Subcutaneous adipose tissue (tissue), 4 donors: ENCODE results near the gene ABTB2. TPM values are rescaled to one million over a fixed set of nuclear protein-coding genes. Genes with fewer than 3 reads are reported as not detected.

Experiments
- total RNA-seq, 4 donors: library from RNA; depleted of rRNA; stranded (reverse); fragments of >200 nt; gene quantifications; one replicate each; pipeline ENCODE4 v1.1.0, GENCODE V29; 2016
- TF ChIP-seq, protein P1 (sequence below): fragments of 450-650 bp; IDR thresholded peaks from one replicate; pipeline ENCODE4 v1.5.1; 2016; ENCODE audit warnings: low read depth, mild to moderate bottlenecking, control low read depth, antibody characterized with exemption, moderate library complexity

The ABTB2 gene
- total RNA-seq, 4 donors from 2014 or later, result 0.88 to 1.9 (median 1.0) TPM

DNA sequence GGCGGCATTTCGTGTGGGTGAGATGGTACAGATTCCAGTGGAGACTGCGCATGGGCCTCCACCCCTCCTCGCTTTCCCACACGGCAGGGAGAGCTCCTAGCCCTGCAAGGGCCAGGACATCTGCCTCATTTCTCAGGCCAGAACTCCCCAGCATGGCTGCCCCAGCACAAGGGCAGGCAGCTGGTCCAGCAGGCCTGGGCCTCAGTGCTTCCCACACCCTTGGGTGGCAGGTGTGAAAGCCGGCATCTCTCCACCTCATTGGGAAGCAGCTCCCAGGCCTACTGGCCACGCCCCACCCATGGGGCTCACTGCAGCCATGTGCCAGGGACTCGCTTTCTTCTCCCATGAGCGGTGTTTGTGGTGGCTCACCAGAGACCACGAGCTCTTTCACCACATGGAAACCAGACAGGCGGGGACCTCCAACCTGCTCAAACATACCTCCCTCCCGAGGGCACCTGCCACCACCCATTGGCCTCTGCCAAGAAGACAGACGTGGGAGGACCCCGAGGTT is 173.2 kb downstream of the ABTB2 start:
- TF ChIP-seq, protein P1, sequence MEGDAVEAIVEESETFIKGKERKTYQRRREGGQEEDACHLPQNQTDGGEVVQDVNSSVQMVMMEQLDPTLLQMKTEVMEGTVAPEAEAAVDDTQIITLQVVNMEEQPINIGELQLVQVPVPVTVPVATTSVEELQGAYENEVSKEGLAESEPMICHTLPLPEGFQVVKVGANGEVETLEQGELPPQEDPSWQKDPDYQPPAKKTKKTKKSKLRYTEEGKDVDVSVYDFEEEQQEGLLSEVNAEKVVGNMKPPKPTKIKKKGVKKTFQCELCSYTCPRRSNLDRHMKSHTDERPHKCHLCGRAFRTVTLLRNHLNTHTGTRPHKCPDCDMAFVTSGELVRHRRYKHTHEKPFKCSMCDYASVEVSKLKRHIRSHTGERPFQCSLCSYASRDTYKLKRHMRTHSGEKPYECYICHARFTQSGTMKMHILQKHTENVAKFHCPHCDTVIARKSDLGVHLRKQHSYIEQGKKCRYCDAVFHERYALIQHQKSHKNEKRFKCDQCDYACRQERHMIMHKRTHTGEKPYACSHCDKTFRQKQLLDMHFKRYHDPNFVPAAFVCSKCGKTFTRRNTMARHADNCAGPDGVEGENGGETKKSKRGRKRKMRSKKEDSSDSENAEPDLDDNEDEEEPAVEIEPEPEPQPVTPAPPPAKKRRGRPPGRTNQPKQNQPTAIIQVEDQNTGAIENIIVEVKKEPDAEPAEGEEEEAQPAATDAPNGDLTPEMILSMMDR, result no peak

DNA sequence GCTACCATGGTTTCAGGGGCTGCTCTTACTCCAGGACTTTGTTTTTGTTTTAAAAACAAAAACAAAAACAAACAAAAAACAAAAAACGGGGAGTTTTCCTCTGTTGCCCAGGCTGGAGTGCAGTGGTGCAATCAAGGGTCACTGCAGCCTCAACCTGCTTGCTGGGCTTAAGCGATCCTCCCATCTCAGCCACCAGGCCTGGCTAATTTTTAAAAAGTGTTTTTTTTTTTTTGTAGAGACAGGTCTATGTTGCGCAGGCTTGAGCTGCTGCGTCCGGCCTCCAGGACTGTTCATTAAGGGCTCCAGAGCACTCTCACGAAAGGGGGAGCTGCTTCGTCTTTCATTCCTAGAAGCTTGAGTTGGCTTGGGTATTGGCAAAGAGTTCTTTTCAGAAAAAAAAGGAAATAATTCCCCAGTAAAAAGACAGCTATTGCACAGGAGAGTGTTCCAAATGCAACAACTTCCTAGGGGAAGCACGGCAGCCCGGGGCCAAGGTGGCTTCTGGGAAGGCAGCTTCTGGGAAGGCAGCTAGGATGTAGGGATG is 173.9 kb downstream of the ABTB2 start:
- TF ChIP-seq, protein P1, result no peak

DNA sequence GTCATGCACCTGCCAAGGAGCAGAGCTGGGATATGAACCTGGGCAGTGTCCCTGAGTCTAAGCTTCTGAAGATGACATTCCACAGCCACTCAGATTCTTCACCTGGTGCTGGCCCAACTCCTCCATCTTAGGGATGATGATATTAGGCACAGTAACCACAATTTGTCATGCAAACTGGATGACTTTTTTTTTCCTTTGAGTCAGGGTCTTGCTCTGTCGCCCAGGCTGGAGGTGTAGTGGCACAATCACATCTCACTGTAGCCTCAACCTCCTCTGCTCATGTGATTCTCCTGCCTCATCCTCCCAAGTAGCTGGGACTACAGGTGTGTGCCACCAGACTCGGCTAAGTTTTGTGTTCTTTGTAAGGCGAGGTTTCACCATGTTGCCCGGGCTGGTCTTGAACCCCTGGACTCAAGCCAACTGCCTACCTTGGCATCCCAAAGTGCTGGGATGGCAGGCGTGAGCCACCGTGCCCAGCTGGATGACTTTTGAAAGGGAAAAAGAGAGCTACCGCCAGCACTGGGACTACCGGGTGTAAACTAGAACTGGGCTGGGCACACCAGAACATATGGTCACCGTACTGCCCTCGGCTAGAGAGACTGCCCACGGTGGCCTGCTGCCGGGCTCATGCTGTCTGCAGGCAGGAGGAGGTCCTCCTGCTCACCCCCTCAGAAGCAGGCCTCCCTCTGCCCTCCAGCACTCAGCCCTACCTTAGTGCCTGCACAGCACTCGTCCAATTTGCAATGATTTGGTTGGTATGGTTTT is 174.7 kb downstream of the ABTB2 start:
- TF ChIP-seq, protein P1, result no peak

DNA sequence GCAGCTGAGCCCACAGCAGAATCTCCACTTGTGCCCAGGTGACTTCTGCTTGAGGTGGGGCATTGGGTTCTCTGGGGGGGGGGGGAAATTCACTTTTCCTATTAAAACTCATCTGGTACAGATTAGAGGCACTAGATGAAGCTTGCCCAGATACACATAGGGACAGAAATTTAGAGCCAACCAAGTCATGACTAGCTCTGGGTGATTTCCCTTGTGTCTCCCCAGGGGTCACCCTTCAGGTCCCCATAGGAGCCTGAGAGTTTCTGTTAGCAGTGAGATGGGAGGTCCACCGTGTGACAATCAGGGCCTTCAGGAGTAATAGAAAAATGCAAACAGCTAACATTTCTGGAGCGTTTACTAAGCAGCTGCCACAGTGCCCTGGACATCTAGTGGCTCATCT is 175.4 kb downstream of the ABTB2 start:
- TF ChIP-seq, protein P1, result no peak

DNA sequence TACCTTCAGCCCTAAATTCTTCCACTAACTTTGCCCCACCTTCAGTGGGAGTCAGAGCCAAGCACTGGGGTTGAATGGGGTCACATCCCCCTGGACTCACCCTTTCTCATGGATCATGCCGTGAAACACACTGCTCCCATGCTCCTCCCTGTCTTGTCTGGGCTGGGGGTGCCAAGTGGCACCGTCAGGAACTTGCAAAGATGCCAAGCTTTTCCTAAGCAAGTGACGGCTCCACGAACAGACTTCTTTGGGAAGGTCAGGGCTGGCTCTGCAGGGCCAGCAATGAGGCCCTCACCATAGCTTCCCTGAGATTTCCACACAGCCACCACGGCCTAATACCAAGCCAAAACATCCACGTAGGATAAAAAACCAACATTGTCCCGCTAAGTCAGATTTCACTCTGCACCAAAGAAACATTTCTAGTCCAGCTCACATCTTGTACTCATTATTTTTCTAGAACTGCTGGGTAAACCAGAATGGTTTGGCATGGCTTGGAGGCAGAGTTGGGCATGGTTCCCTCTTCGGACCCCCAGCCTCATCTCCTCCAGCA is 175.9 kb downstream of the ABTB2 start:
- TF ChIP-seq, protein P1, result no peak

DNA sequence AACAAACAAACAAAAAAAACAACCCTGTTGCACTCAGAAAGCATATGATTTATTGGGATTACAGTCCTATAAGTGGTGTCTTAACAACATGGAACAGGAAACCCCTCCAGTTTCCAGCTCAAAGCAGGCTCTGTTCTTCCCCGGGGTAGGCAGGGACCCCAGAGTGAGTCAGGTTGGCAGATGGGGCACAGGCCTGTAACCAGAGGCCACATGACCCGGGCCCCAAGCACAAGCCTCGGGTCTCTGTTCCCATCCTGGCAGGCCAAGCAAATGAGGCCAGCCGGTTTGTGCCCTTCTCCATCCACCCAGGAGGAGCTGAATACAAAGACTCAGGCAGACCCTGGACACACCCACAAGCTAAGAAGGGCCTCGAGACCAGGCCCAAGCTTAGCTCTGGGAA is 176.6 kb downstream of the ABTB2 start:
- TF ChIP-seq, protein P1, result no peak
